Upper lobe of right lung (tissue), 1 donor: ENCODE results near the gene CBFA2T3. TPM values are rescaled to one million over a fixed set of nuclear protein-coding genes. Genes with fewer than 3 reads are reported as not detected.

Source experiments
- ATAC-seq: fragments of 200-7000 bp; cut with Tn5 transposase; one replicate; pipeline ENCODE4 v1.9.1; 2020; ENCODE audit warnings: mild to moderate bottlenecking, moderate library complexity
- DNase-seq: peaks from one replicate; pipeline ENCODE4 v3.0.0-alpha.2; 2020
- H3K27ac ChIP-seq: fragments of 200-600 bp; one replicate; pipeline ENCODE4 v1.8.0; 2022
- H3K27me3 ChIP-seq: fragments of 200-600 bp; one replicate; pipeline ENCODE4 v1.8.0; 2022; ENCODE audit warnings: mild to moderate bottlenecking
- H3K36me3 ChIP-seq: fragments of 200-600 bp; one replicate; pipeline ENCODE4 v1.8.0; 2022
- H3K4me1 ChIP-seq: fragments of 200-600 bp; one replicate; pipeline ENCODE4 v1.8.0; 2022
- H3K4me3 ChIP-seq: fragments of 200-600 bp; one replicate; pipeline ENCODE4 v1.8.0; 2022; ENCODE audit warnings: mild to moderate bottlenecking
- H3K9me3 ChIP-seq: fragments of 200-600 bp; one replicate; pipeline ENCODE4 v1.8.0; 2022
- CTCF ChIP-seq: fragments of 200-600 bp; IDR thresholded peaks from one replicate; pipeline ENCODE4 v1.8.0; 2022; ENCODE audit warnings: antibody characterized with exemption
- intact Hi-C: fragments of 100-400 bp; cut with DNase I; formaldehyde crosslinking; loops from one replicate; pipeline ENCODE4 v1.11.0; 2022
- total RNA-seq: library from RNA; stranded (reverse); fragmentation: NEBNext Ultra II Directional; extraction: Animal tissue kit (Norgen Biotek cat#: 25700); gene quantifications from one replicate; pipeline ENCODE4 v1.2.1, GENCODE V29; 2021
- donor health status: DM: no; HTN: yes; CAD: no; lungs with severe emphysema.

Gene CBFA2T3
- total RNA-seq, 1 donor from 2014 or later: 19.0 TPM

GRCh38 chr16:88988980-88989811 lies 12.2 kb upstream of the CBFA2T3 start:
- H3K4me1 ChIP-seq: no peaks in the 10 kb centered on the region
- no peak for TF ChIP-seq CTCF
- DNase-seq (no peak), ATAC-seq (no peak)
- intact Hi-C loops: no loop called here
- H3K27ac ChIP-seq: no peak overlapping the region
- H3K27me3 ChIP-seq: peaks cover 19% of the 10 kb centered on the region
- no peaks in the 10 kb centered on the region for H3K36me3 ChIP-seq
- H3K9me3 ChIP-seq: no peaks in the 10 kb centered on the region
- no peak overlapping the region for H3K4me3 ChIP-seq

- H3K27me3 ChIP-seq: peaks cover 7% of the 10 kb centered on the region
- TF ChIP-seq CTCF: no peak
- no peak for ATAC-seq
- intact Hi-C loops: no loop called here
- no peaks in the 10 kb centered on the region for H3K36me3 ChIP-seq
- DNase-seq: no peak
- no peaks in the 10 kb centered on the region for H3K4me1 ChIP-seq
- H3K4me3 ChIP-seq: no peak overlapping the region
- no peaks in the 10 kb centered on the region for H3K9me3 ChIP-seq
- no peak overlapping the region for H3K27ac ChIP-seq
Observed at GRCh38 chr16:88985521-88985920, 8.5 kb upstream of the CBFA2T3 start.

GRCh38 chr16:88983771-88984687 lies 7.0 kb upstream of the CBFA2T3 start:
- peaks cover 3% of the 10 kb centered on the region for H3K27me3 ChIP-seq
- no peak for ATAC-seq

GRCh38 chr16:88983165-88983564 lies 6.2 kb upstream of the CBFA2T3 start:
- H3K9me3 ChIP-seq: no peaks in the 10 kb centered on the region
- no peak for TF ChIP-seq CTCF
- intact Hi-C loops: no loop called here
- H3K36me3 ChIP-seq: no peaks in the 10 kb centered on the region
- DNase-seq (no peak), ATAC-seq (no peak)
- H3K27me3 ChIP-seq: peaks cover 11% of the 10 kb centered on the region
- H3K27ac ChIP-seq: no peak overlapping the region
- H3K4me1 ChIP-seq: peaks cover 7% of the 10 kb centered on the region
- H3K4me3 ChIP-seq: no peak overlapping the region

More at GRCh38 chr16:88983771-88984687, 7.0 kb upstream of the CBFA2T3 start:
- H3K4me3 ChIP-seq: no peak overlapping the region
- no peak for TF ChIP-seq CTCF
- no peaks in the 10 kb centered on the region for H3K36me3 ChIP-seq
- no peaks in the 10 kb centered on the region for H3K9me3 ChIP-seq
- intact Hi-C loops: no loop called here
- H3K27ac ChIP-seq: no peak overlapping the region
- DNase-seq: no peak
- no peaks in the 10 kb centered on the region for H3K4me1 ChIP-seq

- Histone ChIP-seq H3K9me3 (no peaks in the 10 kb centered on the region), H3K4me1 (peaks cover 13% of the 10 kb centered on the region), H3K27ac (no peak overlapping the region), H3K27me3 (peaks cover 17% of the 10 kb centered on the region), H3K36me3 (no peaks in the 10 kb centered on the region), H3K4me3 (no peak overlapping the region)
- DNase-seq (no peak), ATAC-seq (no peak)
- no peak for TF ChIP-seq CTCF
- intact Hi-C loops: no loop called here
Observed at GRCh38 chr16:88982286-88983084, 5.5 kb upstream of the CBFA2T3 start.
